H1 (cell line): Measurements from ENCODE around the gene SRPX2. TPM values are rescaled to one million over a fixed set of nuclear protein-coding genes. Genes with fewer than 3 reads are reported as not detected.

Experiments
- polyA plus RNA-seq, 7 experiments: library from polyadenylated mRNA; depleted of rRNA in 3 of 7; stranded (reverse) in 5 of 7; unstranded in 2 of 7; fragments of >200 nt in 5 of 7; fragments of 200-250 nt in 2 of 7; gene quantifications; 1 replicate in 5 of 7; 2 replicates in 1 of 7; 4 replicates in 1 of 7; pipeline versions ENCODE4 v1.2.1 to v1.2.3, GENCODE V29; 2011 to 2013; ENCODE audit warnings: missing spikeins in 2 of 7, mixed read lengths in 2 of 7
- total RNA-seq: library from RNA; stranded (reverse); fragmentation: NEBNext Ultra II Directional; extraction: Animal tissue kit (Norgen Biotek cat#: 25700); gene quantifications from 2 replicates; pipeline ENCODE4 v1.2.1, GENCODE V29; 2021
- TF ChIP-seq, protein P1 (sequence below), 3 experiments: IDR thresholded peaks; 1 replicate in 2 of 3; 2 replicates in 1 of 3; pipeline versions ENCODE4 v1.5.1 to v1.6.1; 2011; ENCODE audit warnings: low read length in 3 of 3, mild to moderate bottlenecking in 3 of 3, inconsistent platforms in 2 of 3, low read depth in 1 of 3, moderate library complexity in 1 of 3; ENCODE audit not compliant: insufficient read depth in 1 of 3; ENCODE audit errors: control extremely low read depth in 1 of 3

Gene SRPX2
- total and polyA plus RNA-seq, 2 of the 8 experiments (the other 6 are each of a cell fraction or from before 2014, with no cell fraction given), result not detected

DNA sequence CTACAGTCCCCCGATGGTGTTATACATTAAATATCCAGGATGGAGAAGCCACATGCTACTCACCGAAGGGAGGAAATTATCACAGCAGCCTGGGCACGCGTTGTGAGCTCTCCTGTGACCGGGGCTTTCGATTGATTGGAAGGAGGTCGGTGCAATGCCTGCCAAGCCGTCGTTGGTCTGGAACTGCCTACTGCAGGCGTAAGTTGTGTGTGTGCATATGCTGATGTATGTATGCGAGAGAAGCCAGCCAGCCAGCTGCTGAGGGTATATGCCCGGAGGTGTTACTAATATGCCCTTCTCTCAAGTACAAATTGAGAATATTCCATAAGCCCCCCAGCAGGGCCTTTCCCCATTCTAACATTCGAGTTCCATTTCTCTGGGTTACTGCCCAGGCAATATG, 18.2 kb downstream of the SRPX2 start (continued):
- TF ChIP-seq, protein P1, sequence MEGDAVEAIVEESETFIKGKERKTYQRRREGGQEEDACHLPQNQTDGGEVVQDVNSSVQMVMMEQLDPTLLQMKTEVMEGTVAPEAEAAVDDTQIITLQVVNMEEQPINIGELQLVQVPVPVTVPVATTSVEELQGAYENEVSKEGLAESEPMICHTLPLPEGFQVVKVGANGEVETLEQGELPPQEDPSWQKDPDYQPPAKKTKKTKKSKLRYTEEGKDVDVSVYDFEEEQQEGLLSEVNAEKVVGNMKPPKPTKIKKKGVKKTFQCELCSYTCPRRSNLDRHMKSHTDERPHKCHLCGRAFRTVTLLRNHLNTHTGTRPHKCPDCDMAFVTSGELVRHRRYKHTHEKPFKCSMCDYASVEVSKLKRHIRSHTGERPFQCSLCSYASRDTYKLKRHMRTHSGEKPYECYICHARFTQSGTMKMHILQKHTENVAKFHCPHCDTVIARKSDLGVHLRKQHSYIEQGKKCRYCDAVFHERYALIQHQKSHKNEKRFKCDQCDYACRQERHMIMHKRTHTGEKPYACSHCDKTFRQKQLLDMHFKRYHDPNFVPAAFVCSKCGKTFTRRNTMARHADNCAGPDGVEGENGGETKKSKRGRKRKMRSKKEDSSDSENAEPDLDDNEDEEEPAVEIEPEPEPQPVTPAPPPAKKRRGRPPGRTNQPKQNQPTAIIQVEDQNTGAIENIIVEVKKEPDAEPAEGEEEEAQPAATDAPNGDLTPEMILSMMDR (IDR thresholded peaks at IDR 0.05; ENCODE audit: control extremely low read depth in 1 of 3, insufficient read depth in 1 of 3, low read depth in 1 of 3, low read length in 3 of 3), result no peak
